GM23248 (cell line): ENCODE data around the gene CRTAC1. TPM values are rescaled to one million over a fixed set of nuclear protein-coding genes. Genes with fewer than 3 reads are reported as not detected.

Source experiments
- DNase-seq: peaks from one replicate; pipeline ENCODE4 v3.0.0-alpha.2; 2015
- H2AFZ ChIP-seq: fragments of 200-600 bp; sonication (generic); 2 replicates; pipeline ENCODE4 v1.6.1; 2016; ENCODE audit warnings: antibody characterized with exemption
- H3F3A ChIP-seq: fragments of 200-600 bp; sonication (generic); 2 replicates; pipeline ENCODE4 v1.6.1; 2016; ENCODE audit warnings: mild to moderate bottlenecking, antibody characterized with exemption, mixed run types; ENCODE audit not compliant: insufficient read depth
- H3K27ac ChIP-seq: fragments of 200-600 bp; sonication (generic); 2 replicates; pipeline ENCODE4 v1.5.1; 2016; ENCODE audit warnings: mild to moderate bottlenecking
- H3K27me3 ChIP-seq: fragments of 200-600 bp; sonication (generic); replicated peaks from 2 replicates; pipeline ENCODE4 v1.6.1; 2016; ENCODE audit warnings: mild to moderate bottlenecking; ENCODE audit not compliant: insufficient read depth
- H3K36me3 ChIP-seq: fragments of 200-600 bp; sonication (generic); 2 replicates; pipeline ENCODE4 v1.6.1; 2016; ENCODE audit warnings: low read depth, mild to moderate bottlenecking
- H3K4me1 ChIP-seq: fragments of 200-600 bp; sonication (generic); 2 replicates; pipeline ENCODE4 v1.6.1; 2016; ENCODE audit warnings: mild to moderate bottlenecking; ENCODE audit not compliant: insufficient read depth
- H3K4me2 ChIP-seq: fragments of 200-600 bp; sonication (generic); one replicate; pipeline ENCODE4 v1.6.1; 2016; ENCODE audit warnings: mild to moderate bottlenecking; ENCODE audit not compliant: unreplicated experiment
- H3K4me3 ChIP-seq: fragments of 200-600 bp; sonication (generic); 2 replicates; pipeline ENCODE4 v1.5.1; 2016; ENCODE audit warnings: mild to moderate bottlenecking
- H3K79me2 ChIP-seq: fragments of 200-600 bp; sonication (generic); 2 replicates; pipeline ENCODE4 v1.6.1; 2016; ENCODE audit warnings: mild to moderate bottlenecking; ENCODE audit not compliant: insufficient read depth
- H3K9ac ChIP-seq: fragments of 200-600 bp; sonication (generic); 2 replicates; pipeline ENCODE4 v1.6.1; 2016; ENCODE audit warnings: mild to moderate bottlenecking
- H3K9me2 ChIP-seq: fragments of 200-600 bp; sonication (generic); 2 replicates; pipeline ENCODE4 v1.6.1; 2016; ENCODE audit warnings: mixed run types, mild to moderate bottlenecking, moderate library complexity; ENCODE audit not compliant: insufficient read depth
- H3K9me3 ChIP-seq: fragments of 200-600 bp; sonication (generic); one replicate; pipeline ENCODE4 v1.6.1; 2017; ENCODE audit warnings: low read depth
- H4K20me1 ChIP-seq: fragments of 200-600 bp; sonication (generic); 2 replicates; pipeline ENCODE4 v1.6.0; 2016; ENCODE audit not compliant: insufficient read depth
- EZH2 ChIP-seq: fragments of 200-600 bp; sonication (generic); IDR thresholded peaks from 2 replicates; pipeline ENCODE4 v1.6.1; 2018; ENCODE audit warnings: antibody characterized with exemption, mild to moderate bottlenecking; ENCODE audit not compliant: insufficient read depth, poor library complexity, severe bottlenecking
- EZH2phosphoT487 ChIP-seq: fragments of 200-600 bp; sonication (generic); IDR thresholded peaks from 2 replicates; pipeline ENCODE4 v1.6.1; 2018; ENCODE audit warnings: antibody characterized with exemption, moderate library complexity, mild to moderate bottlenecking, low read depth; ENCODE audit not compliant: insufficient read depth
- WGBS, 2 experiments: methylation state at CpG; one replicate each; pipeline ENCODE4 v1.1.6; 2015 to 2017; ENCODE audit warnings: low lambda C conversion rate in 2 of 2, low coverage in 1 of 2; ENCODE audit errors: missing lambda C conversion rate in 2 of 2; 5-methylcytosine and 5-hydroxymethylcytosine counted together
- in situ Hi-C: fragments of 300-500 bp; cut with MboI; formaldehyde crosslinking; loops from 2 replicates; pipeline ENCODE4 v1.15.0; 2020
- polyA plus RNA-seq: library from polyadenylated mRNA; unstranded; fragments of >200 nt; fragmentation: Nextera tagmentation; extraction: Ambion mirVana; gene quantifications from 2 replicates; pipeline ENCODE4 v1.2.1, GENCODE V29; 2016
- total RNA-seq: library from RNA; depleted of rRNA; stranded (reverse); fragments of >200 nt; shearing (Covaris generic); gene quantifications from 2 replicates; pipeline ENCODE4 v1.2.3, GENCODE V29; 2014

Gene CRTAC1
- total and polyA plus RNA-seq, 2 experiments from 2014 or later = not detected

- Histone ChIP-seq H3K9me2 (no peaks in the 10 kb centered on the region), H3F3A (no peaks in the 10 kb centered on the region), H4K20me1 (no peaks in the 10 kb centered on the region), H3K9ac (no peak overlapping the region), H3K27ac (no peak overlapping the region), H3K4me2 (no peak overlapping the region), H3K79me2 (no peaks in the 10 kb centered on the region), H3K4me3 (no peak overlapping the region), H2AFZ (no peak overlapping the region), H3K9me3 (no peaks in the 10 kb centered on the region), H3K36me3 (no peaks in the 10 kb centered on the region), H3K4me1 (no peaks in the 10 kb centered on the region), H3K27me3 (peaks cover 10% of the 10 kb centered on the region)
- in situ Hi-C loops = no loop called here
- TF ChIP-seq EZH2phosphoT487 (no peak), EZH2 (no peak)
- 54 to 56% methylated on average over 10 of the region's 10 CpGs for WGBS, 2 experiments
- no peak for DNase-seq
Measured at GRCh38 chr10:97822261-97822687, 208.1 kb downstream of the CRTAC1 start.

- no peak overlapping the region for H3K4me2 ChIP-seq
- no peaks in the 10 kb centered on the region for H3K36me3 ChIP-seq
- WGBS, 2 experiments = 39 to 44% methylated on average over 8 to 9 of the region's 9 CpGs
- H3K27me3 ChIP-seq = peaks cover 10% of the 10 kb centered on the region
- no peak overlapping the region for H3K4me3 ChIP-seq
- no peaks in the 10 kb centered on the region for H4K20me1 ChIP-seq
- H3K9ac ChIP-seq = no peak overlapping the region
- no peaks in the 10 kb centered on the region for H3F3A ChIP-seq
- no peak overlapping the region for H3K27ac ChIP-seq
- no peaks in the 10 kb centered on the region for H3K79me2 ChIP-seq
- H3K9me3 ChIP-seq = no peaks in the 10 kb centered on the region
- TF ChIP-seq EZH2 = no peak
- no peak for TF ChIP-seq EZH2phosphoT487
- no peaks in the 10 kb centered on the region for H3K9me2 ChIP-seq
- in situ Hi-C loops = no loop called here
- H3K4me1 ChIP-seq = no peaks in the 10 kb centered on the region
- H2AFZ ChIP-seq = no peak overlapping the region
- DNase-seq = no peak
Measured at GRCh38 chr10:97821308-97822038, 208.9 kb downstream of the CRTAC1 start.

- in situ Hi-C loops = no loop called here
- Histone ChIP-seq H3K4me2 (no peak overlapping the region), H3K27me3 (peaks cover 10% of the 10 kb centered on the region), H4K20me1 (no peaks in the 10 kb centered on the region), H3F3A (no peaks in the 10 kb centered on the region), H3K9ac (no peak overlapping the region), H3K9me2 (no peaks in the 10 kb centered on the region), H3K79me2 (no peaks in the 10 kb centered on the region), H3K27ac (no peak overlapping the region), H3K36me3 (no peaks in the 10 kb centered on the region), H3K9me3 (no peaks in the 10 kb centered on the region), H3K4me1 (no peaks in the 10 kb centered on the region), H3K4me3 (no peak overlapping the region), H2AFZ (no peak overlapping the region)
- no peak for TF ChIP-seq EZH2
- TF ChIP-seq EZH2phosphoT487 = no peak
- WGBS, 2 experiments = 72 to 75% methylated on average over 8 of the region's 8 CpGs
- no peak for DNase-seq
Measured at GRCh38 chr10:97820096-97820704, 210.2 kb downstream of the CRTAC1 start.

- Histone ChIP-seq H3K4me2 (no peak overlapping the region), H3K9ac (no peak overlapping the region)
Measured at GRCh38 chr10:97818572-97818971, 211.8 kb downstream of the CRTAC1 start.

More at GRCh38 chr10:97818572-97818971, 211.8 kb downstream of the CRTAC1 start:
- DNase-seq = no peak
- Histone ChIP-seq H4K20me1 (no peaks in the 10 kb centered on the region), H3F3A (no peaks in the 10 kb centered on the region), H3K27ac (no peak overlapping the region), H2AFZ (no peak overlapping the region), H3K36me3 (no peaks in the 10 kb centered on the region), H3K4me3 (no peak overlapping the region), H3K27me3 (peaks cover 13% of the 10 kb centered on the region), H3K9me3 (no peaks in the 10 kb centered on the region), H3K4me1 (no peaks in the 10 kb centered on the region), H3K79me2 (no peaks in the 10 kb centered on the region), H3K9me2 (no peaks in the 10 kb centered on the region)
- no peak for TF ChIP-seq EZH2
- no peak for TF ChIP-seq EZH2phosphoT487
- in situ Hi-C loops = no loop called here
